Mesendoderm (in vitro differentiated cells): ENCODE results near the gene GJB4.

ENCODE experiments used
- DNase-seq: peaks from one replicate; pipeline ENCODE4 v3.0.0; 2013
- H2AK5ac ChIP-seq: 2 replicates; pipeline ENCODE4 v1.6.1; 2013; ENCODE audit warnings: low read length, inconsistent platforms
- H2BK120ac ChIP-seq: 2 replicates; pipeline ENCODE4 v1.6.1; 2013; ENCODE audit warnings: low read depth, mild to moderate bottlenecking, low read length, moderate library complexity, mixed read lengths
- H2BK15ac ChIP-seq: replicated peaks from 2 replicates; pipeline ENCODE4 v1.6.1; 2013; ENCODE audit warnings: low read depth, mild to moderate bottlenecking, moderate library complexity
- H2BK5ac ChIP-seq: 2 replicates; pipeline ENCODE4 v1.6.1; 2013; ENCODE audit warnings: low read length, inconsistent platforms
- H3K18ac ChIP-seq: 2 replicates; pipeline ENCODE4 v1.6.1; 2013; ENCODE audit warnings: mild to moderate bottlenecking, low read length, mixed read lengths
- H3K23ac ChIP-seq: one replicate; pipeline ENCODE4 v1.6.1; 2013; ENCODE audit warnings: low read length
- H3K27ac ChIP-seq: 2 replicates; pipeline ENCODE4 v1.5.1; 2013; ENCODE audit warnings: low read depth, mild to moderate bottlenecking, inconsistent platforms, low read length, moderate library complexity
- H3K27me3 ChIP-seq: 2 replicates; pipeline ENCODE4 v1.6.1; 2013; ENCODE audit warnings: low read length, control low read depth, mild to moderate bottlenecking, inconsistent platforms; ENCODE audit not compliant: insufficient read depth, poor library complexity
- H3K36me3 ChIP-seq: 2 replicates; pipeline ENCODE4 v1.6.1; 2013; ENCODE audit warnings: low read length, inconsistent platforms; ENCODE audit not compliant: control insufficient read depth, insufficient read depth
- H3K4ac ChIP-seq: one replicate; pipeline ENCODE4 v1.6.1; 2013; ENCODE audit warnings: low read depth, mild to moderate bottlenecking, low read length, moderate library complexity
- H3K4me1 ChIP-seq: 2 replicates; pipeline ENCODE4 v1.6.1; 2013; ENCODE audit warnings: low read depth, low read length, inconsistent platforms; ENCODE audit not compliant: control insufficient read depth
- H3K4me2 ChIP-seq: 2 replicates; pipeline ENCODE4 v1.6.1; 2013; ENCODE audit warnings: low read length
- H3K4me3 ChIP-seq: 2 replicates; pipeline ENCODE4 v1.5.1; 2013; ENCODE audit warnings: mild to moderate bottlenecking, low read length
- H3K56ac ChIP-seq: one replicate; pipeline ENCODE4 v1.6.1; 2013; ENCODE audit warnings: low read length
- H3K79me1 ChIP-seq: 2 replicates; pipeline ENCODE4 v1.6.1; 2013; ENCODE audit warnings: low read length, inconsistent platforms
- H3K79me2 ChIP-seq: 2 replicates; pipeline ENCODE4 v1.6.1; 2013; ENCODE audit warnings: mild to moderate bottlenecking, low read length; ENCODE audit not compliant: control insufficient read depth, insufficient read depth
- H3K9ac ChIP-seq: 2 replicates; pipeline ENCODE4 v1.6.1; 2013; ENCODE audit warnings: low read length, inconsistent platforms
- H4K5ac ChIP-seq: one replicate; pipeline ENCODE4 v1.6.1; 2013; ENCODE audit warnings: low read length
- H4K8ac ChIP-seq: one replicate; pipeline ENCODE4 v1.6.1; 2013; ENCODE audit warnings: low read depth, mild to moderate bottlenecking, control low read depth, low read length, moderate library complexity
- WGBS: extraction: QIAGEN DNeasy Blood & Tissue Kit; methylation state at CpG from one replicate; pipeline ENCODE4 v1.1.7; 2013; ENCODE audit warnings: low lambda C conversion rate, missing lambda C conversion rate; ENCODE audit not compliant: insufficient coverage; ENCODE audit errors: extremely low coverage; 5-methylcytosine and 5-hydroxymethylcytosine counted together

Gene GJB4

GRCh38 chr1:34781844-34782391, 22.4 kb downstream of the GJB4 start:
- no peak overlapping the region for H4K5ac ChIP-seq
- no peak overlapping the region for H2BK120ac ChIP-seq
- no peak overlapping the region for H2AK5ac ChIP-seq
- H3K4ac ChIP-seq = no peak overlapping the region
- H3K4me2 ChIP-seq = peak overlapping the region; percentile 95
- no peaks in the 10 kb centered on the region for H3K79me1 ChIP-seq
- no peak overlapping the region for H3K18ac ChIP-seq
- no peak overlapping the region for H2BK15ac ChIP-seq
- no peak overlapping the region for H4K8ac ChIP-seq
- no peak overlapping the region for H3K27ac ChIP-seq
- WGBS = no CpG with 5 or more reads among the region's 18 CpGs
- H3K4me3 ChIP-seq = peak overlapping the region; percentile 44
- peaks cover 2% of the 10 kb centered on the region for H3K4me1 ChIP-seq
- H3K9ac ChIP-seq = peak overlapping the region; percentile 69
- H2BK5ac ChIP-seq = no peak overlapping the region
- no peak overlapping the region for H3K23ac ChIP-seq
- H3K56ac ChIP-seq = peak overlapping the region; percentile 86
- H3K79me2 ChIP-seq = no peaks in the 10 kb centered on the region
- no peaks in the 10 kb centered on the region for H3K27me3 ChIP-seq
- no peaks in the 10 kb centered on the region for H3K36me3 ChIP-seq
- DNase-seq = no peak

- Histone ChIP-seq H3K56ac (no peak overlapping the region), H3K4ac (no peak overlapping the region), H3K4me2 (no peak overlapping the region), H3K36me3 (no peaks in the 10 kb centered on the region), H3K4me1 (peaks cover 2% of the 10 kb centered on the region), H2BK5ac (no peak overlapping the region), H3K23ac (no peak overlapping the region), H3K27me3 (no peaks in the 10 kb centered on the region), H3K27ac (no peak overlapping the region), H4K8ac (no peak overlapping the region), H2AK5ac (no peak overlapping the region), H3K9ac (no peak overlapping the region), H2BK120ac (no peak overlapping the region), H3K79me2 (no peaks in the 10 kb centered on the region), H3K4me3 (no peak overlapping the region), H4K5ac (no peak overlapping the region), H2BK15ac (no peak overlapping the region), H3K79me1 (no peaks in the 10 kb centered on the region), H3K18ac (no peak overlapping the region)
- DNase-seq = no peak
- no CpG with 5 or more reads among the region's 28 CpGs for WGBS
These were observed 25.2 kb downstream of the GJB4 start for GRCh38 chr1:34784751-34785221.

- Histone ChIP-seq H3K23ac (no peak overlapping the region), H3K27ac (no peak overlapping the region), H3K18ac (no peak overlapping the region), H3K4me2 (no peak overlapping the region), H2BK120ac (no peak overlapping the region), H3K4ac (no peak overlapping the region), H3K79me2 (no peaks in the 10 kb centered on the region), H2BK5ac (no peak overlapping the region), H4K8ac (no peak overlapping the region), H3K9ac (no peak overlapping the region), H3K79me1 (no peaks in the 10 kb centered on the region), H4K5ac (no peak overlapping the region), H3K27me3 (no peaks in the 10 kb centered on the region), H3K4me3 (no peak overlapping the region), H3K4me1 (peaks cover 2% of the 10 kb centered on the region), H3K36me3 (no peaks in the 10 kb centered on the region), H3K56ac (no peak overlapping the region), H2AK5ac (no peak overlapping the region), H2BK15ac (no peak overlapping the region)
- no CpG with 5 or more reads among the region's 22 CpGs for WGBS
- DNase-seq = no peak
These were observed 25.8 kb downstream of the GJB4 start for GRCh38 chr1:34785231-34785874.

GRCh38 chr1:34785875-34786470, 26.4 kb downstream of the GJB4 start:
- WGBS = no CpG with 5 or more reads among the region's 4 CpGs
- H4K5ac ChIP-seq = no peak overlapping the region
- no peak overlapping the region for H2BK15ac ChIP-seq
- H3K79me2 ChIP-seq = no peaks in the 10 kb centered on the region
- no peak overlapping the region for H3K18ac ChIP-seq
- H3K23ac ChIP-seq = no peak overlapping the region
- H3K4ac ChIP-seq = no peak overlapping the region
- H3K9ac ChIP-seq = no peak overlapping the region
- no peak overlapping the region for H2AK5ac ChIP-seq
- no peak overlapping the region for H3K56ac ChIP-seq
- no peak overlapping the region for H3K27ac ChIP-seq
- H3K4me3 ChIP-seq = no peak overlapping the region
- H3K4me2 ChIP-seq = no peak overlapping the region
- no peak for DNase-seq
- no peak overlapping the region for H2BK120ac ChIP-seq
- H3K4me1 ChIP-seq = peaks cover 2% of the 10 kb centered on the region
- H3K27me3 ChIP-seq = no peaks in the 10 kb centered on the region
- H3K36me3 ChIP-seq = no peaks in the 10 kb centered on the region
- H4K8ac ChIP-seq = no peak overlapping the region
- H2BK5ac ChIP-seq = no peak overlapping the region
- H3K79me1 ChIP-seq = no peaks in the 10 kb centered on the region

- H3K36me3 ChIP-seq = no peaks in the 10 kb centered on the region
- no peak overlapping the region for H2AK5ac ChIP-seq
- H4K5ac ChIP-seq = no peak overlapping the region
- no peak overlapping the region for H3K27ac ChIP-seq
- H3K4me2 ChIP-seq = no peak overlapping the region
- peak; percentile 81 for DNase-seq
- H3K4me3 ChIP-seq = no peak overlapping the region
- H4K8ac ChIP-seq = no peak overlapping the region
- WGBS = no CpG with 5 or more reads among the region's 14 CpGs
- H3K9ac ChIP-seq = peak overlapping the region; percentile 6
- no peak overlapping the region for H2BK15ac ChIP-seq
- H3K56ac ChIP-seq = no peak overlapping the region
- H3K4me1 ChIP-seq = peaks cover 2% of the 10 kb centered on the region
- H3K79me2 ChIP-seq = no peaks in the 10 kb centered on the region
- H2BK120ac ChIP-seq = no peak overlapping the region
- no peaks in the 10 kb centered on the region for H3K79me1 ChIP-seq
- no peaks in the 10 kb centered on the region for H3K27me3 ChIP-seq
- no peak overlapping the region for H2BK5ac ChIP-seq
- no peak overlapping the region for H3K4ac ChIP-seq
- H3K18ac ChIP-seq = no peak overlapping the region
- H3K23ac ChIP-seq = no peak overlapping the region
These were observed 27.2 kb downstream of the GJB4 start for GRCh38 chr1:34786521-34787325.
